GM19328 (cell line): ENCODE data around the gene TBCK.

Experiments used
- ATAC-seq: cut with Tn5 transposase; IDR thresholded peaks from one replicate; pipeline ENCODE4 v1.9.1; 2021; ENCODE audit warnings: mild to moderate bottlenecking, moderate library complexity; ENCODE audit not compliant: unreplicated experiment

Gene TBCK

GRCh38 chr4:105996845-105997244 lies 319.2 kb downstream of the TBCK start:
- no peak for ATAC-seq

- ATAC-seq, result no peak
Measured at GRCh38 chr4:105994841-105995501, 321.0 kb downstream of the TBCK start.

GRCh38 chr4:105994061-105994460 lies 321.9 kb downstream of the TBCK start:
- no peak for ATAC-seq

- no peak for ATAC-seq
Measured at GRCh38 chr4:105992641-105993305, 323.2 kb downstream of the TBCK start.

GRCh38 chr4:105991726-105992125 lies 324.3 kb downstream of the TBCK start:
- no peak for ATAC-seq
